GM12872 (cell line): ENCODE data around the gene CCIN.

Source experiments
- TF ChIP-seq, protein P1 (sequence below): IDR thresholded peaks from 3 replicates; pipeline ENCODE4 v1.5.1; 2011; ENCODE audit warnings: low read depth, mild to moderate bottlenecking, low read length, moderate library complexity; ENCODE audit not compliant: insufficient read depth

Gene CCIN

DNA sequence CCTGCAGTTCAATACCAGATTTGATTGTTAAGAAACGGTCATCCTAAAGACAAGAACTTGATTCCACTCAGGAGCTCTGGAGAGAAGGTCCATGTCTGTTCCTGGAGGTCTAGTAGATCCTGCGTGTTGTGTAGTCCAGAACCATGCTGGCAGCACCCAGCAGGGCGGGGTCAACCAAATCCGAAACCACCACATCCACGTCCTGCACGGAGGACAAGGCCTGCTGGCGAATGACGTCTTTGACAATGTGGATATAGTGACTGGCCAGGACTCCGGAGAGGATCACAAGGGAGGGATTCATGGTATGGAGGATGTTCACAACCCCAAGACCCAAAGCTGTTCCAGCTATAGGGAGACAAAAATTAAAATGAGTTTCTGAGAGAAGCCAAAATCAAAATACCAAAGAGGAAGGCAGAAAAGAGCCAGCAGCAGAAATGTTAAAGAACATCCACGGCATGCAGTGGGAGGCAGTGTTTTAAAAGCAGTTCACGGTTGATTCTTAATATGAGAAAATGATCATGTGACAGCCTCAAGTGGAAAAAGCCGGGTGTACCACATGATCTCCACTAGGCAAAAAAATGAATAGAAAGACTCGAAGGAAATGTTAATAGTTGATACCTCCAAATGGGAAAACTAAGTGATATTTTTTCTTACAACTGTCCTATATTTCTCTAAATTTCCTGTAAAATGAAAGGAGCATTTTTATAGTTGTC is 48.2 kb downstream of the CCIN start:
- TF ChIP-seq, protein P1, sequence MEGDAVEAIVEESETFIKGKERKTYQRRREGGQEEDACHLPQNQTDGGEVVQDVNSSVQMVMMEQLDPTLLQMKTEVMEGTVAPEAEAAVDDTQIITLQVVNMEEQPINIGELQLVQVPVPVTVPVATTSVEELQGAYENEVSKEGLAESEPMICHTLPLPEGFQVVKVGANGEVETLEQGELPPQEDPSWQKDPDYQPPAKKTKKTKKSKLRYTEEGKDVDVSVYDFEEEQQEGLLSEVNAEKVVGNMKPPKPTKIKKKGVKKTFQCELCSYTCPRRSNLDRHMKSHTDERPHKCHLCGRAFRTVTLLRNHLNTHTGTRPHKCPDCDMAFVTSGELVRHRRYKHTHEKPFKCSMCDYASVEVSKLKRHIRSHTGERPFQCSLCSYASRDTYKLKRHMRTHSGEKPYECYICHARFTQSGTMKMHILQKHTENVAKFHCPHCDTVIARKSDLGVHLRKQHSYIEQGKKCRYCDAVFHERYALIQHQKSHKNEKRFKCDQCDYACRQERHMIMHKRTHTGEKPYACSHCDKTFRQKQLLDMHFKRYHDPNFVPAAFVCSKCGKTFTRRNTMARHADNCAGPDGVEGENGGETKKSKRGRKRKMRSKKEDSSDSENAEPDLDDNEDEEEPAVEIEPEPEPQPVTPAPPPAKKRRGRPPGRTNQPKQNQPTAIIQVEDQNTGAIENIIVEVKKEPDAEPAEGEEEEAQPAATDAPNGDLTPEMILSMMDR = no peak

DNA sequence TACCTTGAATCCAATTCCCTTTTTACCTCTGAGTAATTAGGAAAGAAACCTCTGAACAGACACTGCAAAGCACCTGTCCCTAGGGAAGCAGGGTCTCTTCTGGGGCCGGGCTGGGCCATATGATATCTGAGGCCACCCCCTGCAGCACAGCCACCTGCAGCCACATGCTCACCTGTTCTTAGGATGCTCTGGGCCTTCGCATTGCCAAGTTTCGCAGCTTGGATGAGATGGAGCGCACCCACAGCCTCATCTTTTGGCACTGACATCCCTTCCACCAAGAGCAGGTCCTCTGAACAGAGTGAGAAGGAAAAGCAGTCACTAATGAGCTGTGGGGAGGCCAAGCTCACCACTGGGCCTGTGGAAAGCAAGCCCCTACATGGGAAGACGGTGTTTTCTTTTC is 48.8 kb downstream of the CCIN start:
- TF ChIP-seq, protein P1 = no peak

GRCh38 chr9:36218411-36218901 is 49.3 kb downstream of the CCIN start:
- TF ChIP-seq, protein P1 = no peak
